GM23338 (cell line): ENCODE results near the gene BRD2.

Experiments
- CREB1 ChIP-seq: fragments of 250-450 bp; sonication (Bioruptor Pico); IDR thresholded peaks from 2 replicates; pipeline ENCODE4 v1.5.0; 2020; ENCODE audit warnings: low read depth, mild to moderate bottlenecking, moderate library complexity
- CTCF ChIP-seq, 2 experiments: fragments of 200-600 bp in 1 of 2; sonication (generic) in 1 of 2; conservative IDR thresholded peaks; 2 replicates each; pipeline versions ENCODE4 v1.5.1 to v1.6.1; 2016 to 2017; ENCODE audit warnings: antibody characterized with exemption in 2 of 2, low read depth in 2 of 2, mild to moderate bottlenecking in 2 of 2, moderate library complexity in 1 of 2
- EZH2 ChIP-seq: fragments of 200-600 bp; sonication (generic); IDR thresholded peaks from one replicate; pipeline ENCODE4 v1.8.0; 2017; ENCODE audit warnings: antibody characterized with exemption, mild to moderate bottlenecking, low read depth; ENCODE audit not compliant: unreplicated experiment
- EZH2phosphoT487 ChIP-seq: fragments of 200-600 bp; sonication (generic); IDR thresholded peaks from one replicate; pipeline ENCODE4 v1.8.1; 2018; ENCODE audit warnings: antibody characterized with exemption; ENCODE audit not compliant: unreplicated experiment
- NANOG ChIP-seq: IDR thresholded peaks from 2 replicates; pipeline ENCODE4 v1.6.1; 2016; ENCODE audit warnings: antibody characterized with exemption, borderline replicate concordance
- POLR2AphosphoS5 ChIP-seq: IDR thresholded peaks from 2 replicates; pipeline ENCODE4 v1.6.1; 2016; ENCODE audit warnings: antibody characterized with exemption, low read depth
- STAT1 ChIP-seq: IDR thresholded peaks from one replicate; pipeline ENCODE4 v1.6.1; 2016; ENCODE audit warnings: antibody characterized with exemption; ENCODE audit not compliant: unreplicated experiment
- ZNF114 ChIP-seq: fragments of 250-450 bp; sonication (Bioruptor Pico); IDR thresholded peaks from 2 replicates; pipeline ENCODE4 v1.5.0; 2020; ENCODE audit warnings: mild to moderate bottlenecking, moderate library complexity
- ZNF331 ChIP-seq: fragments of 250-450 bp; sonication (Bioruptor Pico); IDR thresholded peaks from 2 replicates; pipeline ENCODE4 v1.5.0; 2020; ENCODE audit warnings: low read depth, mild to moderate bottlenecking, moderate library complexity
- TF ChIP-seq, protein P1 (sequence below): IDR thresholded peaks from one replicate; pipeline ENCODE4 v1.6.1; 2018; ENCODE audit warnings: antibody characterized with exemption; ENCODE audit not compliant: unreplicated experiment

DNA sequence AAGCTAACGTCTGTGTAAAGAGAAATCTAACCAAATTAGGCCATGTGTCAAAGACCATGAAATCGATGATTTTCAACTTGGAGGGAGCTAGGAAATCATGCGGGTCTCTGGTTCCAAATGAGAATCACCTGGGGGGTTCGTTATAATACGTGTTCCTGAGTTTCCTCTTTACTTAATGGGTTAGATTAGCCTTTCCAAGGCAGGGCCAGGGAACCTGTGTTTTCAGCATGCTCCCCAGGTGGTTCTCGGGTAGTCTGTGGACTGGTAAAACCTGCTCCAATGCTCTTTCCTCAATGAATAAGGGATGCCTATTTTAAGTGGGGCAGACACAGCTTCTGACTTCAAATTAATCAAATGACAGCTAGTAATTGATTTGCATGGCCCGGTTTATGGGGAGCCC, 42.0 kb downstream of the BRD2 start:
- TF ChIP-seq EZH2 (no peak), POLR2AphosphoS5 (no peak), CTCF (conservative IDR thresholded peaks at IDR 0.05; ENCODE audit: low read depth in 2 of 2) (no peak), CREB1 (CRISPR knock-in tag) (no peak), NANOG (no peak), EZH2phosphoT487 (no peak), STAT1 (no peak), ZNF114 (CRISPR knock-in tag) (no peak), ZNF331 (CRISPR knock-in tag) (no peak)
- TF ChIP-seq, protein P1, sequence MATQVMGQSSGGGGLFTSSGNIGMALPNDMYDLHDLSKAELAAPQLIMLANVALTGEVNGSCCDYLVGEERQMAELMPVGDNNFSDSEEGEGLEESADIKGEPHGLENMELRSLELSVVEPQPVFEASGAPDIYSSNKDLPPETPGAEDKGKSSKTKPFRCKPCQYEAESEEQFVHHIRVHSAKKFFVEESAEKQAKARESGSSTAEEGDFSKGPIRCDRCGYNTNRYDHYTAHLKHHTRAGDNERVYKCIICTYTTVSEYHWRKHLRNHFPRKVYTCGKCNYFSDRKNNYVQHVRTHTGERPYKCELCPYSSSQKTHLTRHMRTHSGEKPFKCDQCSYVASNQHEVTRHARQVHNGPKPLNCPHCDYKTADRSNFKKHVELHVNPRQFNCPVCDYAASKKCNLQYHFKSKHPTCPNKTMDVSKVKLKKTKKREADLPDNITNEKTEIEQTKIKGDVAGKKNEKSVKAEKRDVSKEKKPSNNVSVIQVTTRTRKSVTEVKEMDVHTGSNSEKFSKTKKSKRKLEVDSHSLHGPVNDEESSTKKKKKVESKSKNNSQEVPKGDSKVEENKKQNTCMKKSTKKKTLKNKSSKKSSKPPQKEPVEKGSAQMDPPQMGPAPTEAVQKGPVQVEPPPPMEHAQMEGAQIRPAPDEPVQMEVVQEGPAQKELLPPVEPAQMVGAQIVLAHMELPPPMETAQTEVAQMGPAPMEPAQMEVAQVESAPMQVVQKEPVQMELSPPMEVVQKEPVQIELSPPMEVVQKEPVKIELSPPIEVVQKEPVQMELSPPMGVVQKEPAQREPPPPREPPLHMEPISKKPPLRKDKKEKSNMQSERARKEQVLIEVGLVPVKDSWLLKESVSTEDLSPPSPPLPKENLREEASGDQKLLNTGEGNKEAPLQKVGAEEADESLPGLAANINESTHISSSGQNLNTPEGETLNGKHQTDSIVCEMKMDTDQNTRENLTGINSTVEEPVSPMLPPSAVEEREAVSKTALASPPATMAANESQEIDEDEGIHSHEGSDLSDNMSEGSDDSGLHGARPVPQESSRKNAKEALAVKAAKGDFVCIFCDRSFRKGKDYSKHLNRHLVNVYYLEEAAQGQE: no peak
